ENCODE results near the gene NLGN1. TPM values are rescaled to one million over a fixed set of nuclear protein-coding genes. Genes with fewer than 3 reads are reported as not detected.

Gene NLGN1
- polyA plus RNA-seq, 1 donor from 2014 or later, result 2.7 TPM

- no peak overlapping the region for H3K9ac ChIP-seq (ENCODE audit: low read length)
- H3K4me3 ChIP-seq (ENCODE audit: low read length), result no peak overlapping the region
- H3K27ac ChIP-seq (ENCODE audit: low read length), result no peak overlapping the region
- H3K27me3 ChIP-seq (ENCODE audit: insufficient read depth, low read depth, low read length), result no peaks in the 10 kb centered on the region
- H3K9me3 ChIP-seq (ENCODE audit: low read length), result no peaks in the 10 kb centered on the region
- H3K4me2 ChIP-seq (ENCODE audit: low read length), result no peak overlapping the region
- H3K79me2 ChIP-seq (replicated peaks; ENCODE audit: insufficient read depth, low read length), result no peaks in the 10 kb centered on the region
- H4K20me1 ChIP-seq (ENCODE audit: insufficient read depth), result no peaks in the 10 kb centered on the region
- TF ChIP-seq, protein P1, sequence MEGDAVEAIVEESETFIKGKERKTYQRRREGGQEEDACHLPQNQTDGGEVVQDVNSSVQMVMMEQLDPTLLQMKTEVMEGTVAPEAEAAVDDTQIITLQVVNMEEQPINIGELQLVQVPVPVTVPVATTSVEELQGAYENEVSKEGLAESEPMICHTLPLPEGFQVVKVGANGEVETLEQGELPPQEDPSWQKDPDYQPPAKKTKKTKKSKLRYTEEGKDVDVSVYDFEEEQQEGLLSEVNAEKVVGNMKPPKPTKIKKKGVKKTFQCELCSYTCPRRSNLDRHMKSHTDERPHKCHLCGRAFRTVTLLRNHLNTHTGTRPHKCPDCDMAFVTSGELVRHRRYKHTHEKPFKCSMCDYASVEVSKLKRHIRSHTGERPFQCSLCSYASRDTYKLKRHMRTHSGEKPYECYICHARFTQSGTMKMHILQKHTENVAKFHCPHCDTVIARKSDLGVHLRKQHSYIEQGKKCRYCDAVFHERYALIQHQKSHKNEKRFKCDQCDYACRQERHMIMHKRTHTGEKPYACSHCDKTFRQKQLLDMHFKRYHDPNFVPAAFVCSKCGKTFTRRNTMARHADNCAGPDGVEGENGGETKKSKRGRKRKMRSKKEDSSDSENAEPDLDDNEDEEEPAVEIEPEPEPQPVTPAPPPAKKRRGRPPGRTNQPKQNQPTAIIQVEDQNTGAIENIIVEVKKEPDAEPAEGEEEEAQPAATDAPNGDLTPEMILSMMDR (IDR thresholded peaks at IDR 0.05; ENCODE audit: poor library complexity, severe bottlenecking), result no peak
- no peak for TF ChIP-seq RAD21 (conservative IDR thresholded peaks at IDR 0.05)
- TF ChIP-seq SMC3 (conservative IDR thresholded peaks at IDR 0.05; ENCODE audit: poor library complexity), result no peak
- no peak for TF ChIP-seq REST (IDR thresholded peaks at IDR 0.05; ENCODE audit: borderline replicate concordance)
- TF ChIP-seq TAF1 (IDR thresholded peaks at IDR 0.05; ENCODE audit: low read depth), result no peak
- TF ChIP-seq POLR2AphosphoS5 (IDR thresholded peaks at IDR 0.05), result no peak
- no peak for TF ChIP-seq EP300 (conservative IDR thresholded peaks at IDR 0.05; ENCODE audit: poor library complexity, severe bottlenecking)
- no peak for TF ChIP-seq MXI1 (conservative IDR thresholded peaks at IDR 0.05; ENCODE audit: poor library complexity, severe bottlenecking)
- TF ChIP-seq EZH2 (IDR thresholded peaks at IDR 0.05; ENCODE audit: borderline replicate concordance, insufficient read depth, low read length, poor library complexity, severe bottlenecking), result no peak
- no peaks in the 10 kb centered on the region for H3K9me2 ChIP-seq (ENCODE audit: insufficient read depth, low read length)
- no peaks in the 10 kb centered on the region for H3K36me3 ChIP-seq (ENCODE audit: insufficient read depth, low read length)
- H3F3A ChIP-seq (ENCODE audit: insufficient read depth, low read length, poor library complexity, severe bottlenecking), result no peaks in the 10 kb centered on the region
- no peak overlapping the region for H2AFZ ChIP-seq (ENCODE audit: low read depth, low read length)
Observed at GRCh38 chr3:173660645-173661299, 263.2 kb downstream of the NLGN1 start.

GRCh38 chr3:173663696-173664111 is 266.2 kb downstream of the NLGN1 start:
- H3F3A ChIP-seq (ENCODE audit: insufficient read depth, low read length, poor library complexity, severe bottlenecking), result no peaks in the 10 kb centered on the region
- no peaks in the 10 kb centered on the region for H3K9me3 ChIP-seq (ENCODE audit: low read length)
- H3K79me2 ChIP-seq (replicated peaks; ENCODE audit: insufficient read depth, low read length), result no peaks in the 10 kb centered on the region
- H3K27me3 ChIP-seq (ENCODE audit: insufficient read depth, low read depth, low read length), result no peaks in the 10 kb centered on the region
- no peak overlapping the region for H3K27ac ChIP-seq (ENCODE audit: low read length)
- no peak overlapping the region for H3K4me2 ChIP-seq (ENCODE audit: low read length)
- H4K20me1 ChIP-seq (ENCODE audit: insufficient read depth), result no peaks in the 10 kb centered on the region
- no peaks in the 10 kb centered on the region for H3K36me3 ChIP-seq (ENCODE audit: insufficient read depth, low read length)
- TF ChIP-seq MXI1 (conservative IDR thresholded peaks at IDR 0.05; ENCODE audit: poor library complexity, severe bottlenecking) (no peak), EZH2 (IDR thresholded peaks at IDR 0.05; ENCODE audit: borderline replicate concordance, insufficient read depth, low read length, poor library complexity, severe bottlenecking) (no peak), TAF1 (IDR thresholded peaks at IDR 0.05; ENCODE audit: low read depth) (no peak)
- no peak overlapping the region for H2AFZ ChIP-seq (ENCODE audit: low read depth, low read length)
- no peak overlapping the region for H3K4me3 ChIP-seq (ENCODE audit: low read length)
- H3K9me2 ChIP-seq (ENCODE audit: insufficient read depth, low read length), result no peaks in the 10 kb centered on the region
- no peak overlapping the region for H3K9ac ChIP-seq (ENCODE audit: low read length)

All from neural cell (in vitro differentiated cells).